NOMO-1 treated with dmso at 0.1 percent for 144 hours (cell line): ENCODE measurements around the gene OBSL1.

ENCODE experiments used
- DNase-seq: peaks from one replicate; lab custom pipeline; 2025; ENCODE audit not compliant: unreplicated experiment; lab: John Stamatoyannopoulos, UW

The OBSL1 gene

DNA sequence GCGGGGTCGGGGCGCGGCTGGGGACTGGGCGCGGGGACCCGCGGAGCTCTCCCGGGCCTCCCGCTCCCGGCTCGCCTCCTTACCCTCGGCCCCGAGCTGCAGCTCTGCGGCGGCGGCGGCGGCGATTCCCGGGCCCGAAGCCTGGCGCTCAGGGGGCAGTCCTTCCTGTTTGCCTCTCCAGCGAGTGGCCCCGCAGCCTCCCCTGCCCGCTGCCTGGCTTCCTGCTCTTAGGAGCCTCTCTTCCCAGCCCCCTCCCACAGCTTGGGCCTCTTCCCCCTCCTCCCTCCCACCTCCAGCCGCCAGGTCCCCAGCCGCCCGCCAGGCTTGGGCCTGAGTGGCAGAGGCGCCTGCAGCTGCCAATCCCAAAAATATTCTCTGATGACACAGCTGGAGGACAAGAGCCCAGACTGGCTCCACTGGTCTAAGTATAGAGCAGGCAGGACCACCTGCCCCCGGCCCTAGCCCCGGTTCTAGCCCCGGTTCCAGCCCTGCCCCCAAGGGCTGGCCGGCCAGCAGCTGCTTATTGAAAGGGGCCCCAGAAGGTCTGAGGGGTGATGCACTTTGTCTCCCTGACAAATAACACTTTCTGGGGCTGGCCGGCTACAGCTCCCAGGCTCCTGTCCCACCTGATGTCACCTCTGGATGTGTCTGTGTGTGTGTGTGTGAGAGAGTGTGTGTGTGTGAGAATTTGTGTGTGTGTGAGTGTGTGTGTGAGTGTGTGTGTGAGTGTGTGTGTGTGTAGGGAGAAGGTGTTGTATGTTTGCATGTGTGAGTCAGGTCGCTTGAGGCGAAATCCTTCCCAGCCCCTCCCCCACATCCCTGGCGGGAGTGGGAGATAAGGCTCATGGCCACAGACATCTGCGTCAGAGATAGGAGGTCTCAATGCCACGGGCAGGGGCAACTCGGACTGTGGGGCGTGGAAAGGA lies at the start of gene OBSL1:
Gene OBSL1, minus strand, starts transcription at position 229 of the 926 bp plus-strand sequence. CDS start 307 bp downstream, outside the sequence.
- DNase-seq, result peak; percentile 27

DNA sequence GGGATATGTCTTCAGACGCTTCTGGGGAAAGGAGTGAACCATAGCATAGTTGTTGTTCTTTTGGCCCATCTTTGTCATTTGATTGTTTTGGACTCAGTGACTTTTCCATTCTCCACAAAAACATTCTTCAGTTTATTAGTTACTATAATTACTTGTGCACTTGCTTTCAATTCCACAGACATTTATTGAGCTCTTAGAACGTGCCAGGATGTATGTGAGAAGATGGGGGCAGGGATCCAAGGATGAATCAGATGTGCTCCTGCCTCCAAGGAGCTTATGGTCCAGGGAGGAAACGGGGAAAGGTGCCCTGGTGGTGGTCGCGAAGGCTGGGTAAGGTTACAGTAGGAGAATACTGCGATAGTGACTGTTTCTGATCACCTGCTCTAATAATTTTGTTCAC lies 49.2 kb upstream of the OBSL1 start:
- DNase-seq, result no peak

GRCh38 chr2:219619235-219619634 lies 47.9 kb upstream of the OBSL1 start:
- no peak for DNase-seq

DNA sequence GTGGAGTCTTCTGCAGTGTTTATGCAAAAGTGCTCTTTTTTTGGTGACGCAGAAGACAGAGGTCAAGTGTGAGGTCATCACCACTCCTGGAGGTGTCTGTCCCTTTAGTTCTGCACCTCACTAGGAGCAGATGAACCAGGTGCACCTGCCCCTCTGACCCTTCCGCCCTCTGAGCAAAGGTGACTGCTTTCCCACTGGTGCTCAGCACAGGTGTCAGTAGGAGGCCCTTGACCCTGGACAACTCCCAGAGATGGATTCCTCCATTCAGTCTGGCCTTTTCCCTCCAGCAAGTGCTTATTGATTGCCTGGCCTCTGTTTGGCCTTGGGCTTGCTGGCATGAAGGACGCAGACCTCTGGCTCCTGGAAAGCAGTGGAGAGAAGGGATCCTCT lies 47.4 kb upstream of the OBSL1 start:
- DNase-seq, result no peak

GRCh38 chr2:219616550-219616949 lies 45.2 kb upstream of the OBSL1 start:
- DNase-seq, result no peak

GRCh38 chr2:219615894-219616293 lies 44.6 kb upstream of the OBSL1 start:
- DNase-seq, result no peak

- DNase-seq, result no peak
Measured at GRCh38 chr2:219615036-219615435, 43.7 kb upstream of the OBSL1 start.

DNA sequence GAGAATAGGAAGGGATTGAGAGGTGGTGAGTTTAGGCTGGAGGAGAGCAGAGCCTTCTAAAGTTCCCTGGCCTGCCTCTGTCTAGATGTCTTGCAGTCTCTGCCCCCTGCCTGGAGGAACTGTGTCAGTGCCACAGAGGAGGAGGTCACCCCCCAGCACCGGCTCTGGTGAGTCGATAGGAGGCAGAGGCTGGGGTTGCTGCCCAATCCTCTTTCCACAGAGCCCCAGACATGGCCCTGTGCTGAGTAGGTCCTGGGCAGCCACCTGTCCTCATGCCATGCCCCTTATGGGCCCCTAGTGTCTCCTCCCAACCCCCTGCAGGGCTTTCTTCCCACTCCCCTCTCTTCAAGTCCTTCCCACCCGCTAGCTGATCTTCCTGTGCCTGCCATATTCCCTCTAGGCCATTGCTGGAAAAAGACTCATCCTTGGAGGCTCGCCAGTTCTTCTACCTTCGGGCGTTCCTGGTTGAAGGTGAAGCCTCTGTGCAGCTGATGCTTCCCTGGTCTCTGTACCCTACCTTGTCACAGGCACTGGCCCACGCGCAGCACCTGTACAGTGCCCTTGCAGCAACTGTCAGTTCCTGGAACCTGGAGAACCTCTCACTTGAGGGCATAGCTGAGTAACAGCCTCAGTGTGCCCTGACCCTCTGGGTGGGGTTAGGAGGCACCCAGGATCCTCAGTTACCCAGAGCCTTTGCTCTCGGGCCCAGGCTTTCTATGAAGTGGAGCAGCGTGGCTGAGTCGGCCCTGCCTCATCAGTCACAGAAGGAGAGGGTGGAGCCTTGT lies 42.9 kb upstream of the OBSL1 start:
- no peak for DNase-seq

- DNase-seq, result no peak
Measured at GRCh38 chr2:219613461-219614070, 42.2 kb upstream of the OBSL1 start.

DNA sequence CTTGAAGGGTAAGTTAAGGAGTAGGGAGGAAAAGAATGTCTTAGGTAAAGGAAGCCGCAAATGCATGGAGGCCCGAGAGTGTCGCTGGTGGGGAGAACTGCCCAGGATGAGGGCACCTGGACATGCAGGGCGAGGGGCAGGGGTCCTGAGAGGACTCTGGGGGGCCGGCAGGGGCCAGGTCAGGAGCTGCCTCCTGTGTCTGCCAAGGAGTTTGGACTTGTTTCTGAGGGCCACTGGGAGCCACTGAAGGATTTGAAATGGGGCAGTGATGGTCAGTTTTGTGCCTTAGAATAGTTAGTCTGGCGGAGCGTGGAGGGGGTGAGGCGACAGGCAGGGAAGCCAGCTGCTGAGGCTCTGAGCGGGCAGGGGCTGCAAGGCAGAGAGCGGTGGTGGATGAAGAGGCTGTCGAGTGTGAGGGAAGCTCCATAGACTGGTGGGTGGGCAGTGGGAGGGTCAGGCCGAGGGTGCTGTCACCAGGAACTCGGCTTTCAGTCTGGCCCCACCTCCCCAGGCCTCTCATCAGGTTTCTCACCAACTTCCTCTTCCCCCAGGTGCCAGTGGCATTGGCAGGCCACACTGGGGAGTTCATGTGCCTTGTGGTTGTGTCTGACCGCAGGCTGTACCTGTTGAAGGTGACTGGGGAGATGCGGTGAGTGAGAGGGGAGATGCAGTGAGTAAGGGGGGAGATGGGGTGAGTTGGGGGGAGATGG lies 41.4 kb upstream of the OBSL1 start:
- DNase-seq, result no peak

GRCh38 chr2:219611866-219612576 lies 40.7 kb upstream of the OBSL1 start:
- DNase-seq, result no peak

- no peak for DNase-seq
Measured at GRCh38 chr2:219611306-219611705, 40.0 kb upstream of the OBSL1 start.

GRCh38 chr2:219609149-219609750 lies 37.9 kb upstream of the OBSL1 start:
- DNase-seq, result no peak

- DNase-seq, result no peak
Measured at GRCh38 chr2:219608399-219608964, 37.1 kb upstream of the OBSL1 start.

DNA sequence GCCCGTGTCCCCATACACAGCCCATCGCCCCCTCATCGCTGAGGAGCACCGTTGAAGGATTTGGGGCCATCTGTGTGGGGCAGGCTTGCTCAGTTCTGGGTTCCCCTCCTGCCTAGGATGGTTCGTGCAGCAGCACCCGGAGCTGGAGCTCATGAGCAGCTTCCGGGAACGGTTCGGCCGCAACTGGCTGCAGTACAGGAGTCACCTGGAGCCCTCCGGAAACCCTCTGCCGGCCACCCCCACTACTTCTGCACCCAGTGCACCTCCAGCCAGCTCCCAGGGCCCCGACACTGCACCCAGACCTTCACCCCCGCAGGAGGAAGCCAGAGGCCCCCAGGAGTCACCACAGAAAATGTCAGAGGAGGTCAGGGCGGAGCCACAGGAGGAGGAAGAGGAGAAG lies 36.6 kb upstream of the OBSL1 start:
- DNase-seq, result no peak

DNA sequence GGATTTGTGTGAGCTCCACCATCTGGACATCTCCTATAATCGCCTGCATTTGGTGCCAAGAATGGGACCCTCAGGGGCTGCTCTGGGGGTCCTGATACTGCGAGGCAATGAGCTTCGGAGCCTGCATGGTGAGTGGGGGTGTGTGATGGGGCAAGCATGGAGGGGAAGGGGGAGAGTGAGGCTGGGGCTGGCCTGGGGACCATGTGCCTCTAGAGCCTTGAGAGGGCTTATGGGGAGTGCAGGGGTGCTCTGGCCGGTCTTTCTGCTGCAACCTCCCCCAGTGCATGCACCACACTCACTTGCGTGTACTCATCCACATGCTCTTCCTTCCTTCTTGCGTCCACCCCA lies 34.2 kb upstream of the OBSL1 start:
- DNase-seq, result no peak

DNA sequence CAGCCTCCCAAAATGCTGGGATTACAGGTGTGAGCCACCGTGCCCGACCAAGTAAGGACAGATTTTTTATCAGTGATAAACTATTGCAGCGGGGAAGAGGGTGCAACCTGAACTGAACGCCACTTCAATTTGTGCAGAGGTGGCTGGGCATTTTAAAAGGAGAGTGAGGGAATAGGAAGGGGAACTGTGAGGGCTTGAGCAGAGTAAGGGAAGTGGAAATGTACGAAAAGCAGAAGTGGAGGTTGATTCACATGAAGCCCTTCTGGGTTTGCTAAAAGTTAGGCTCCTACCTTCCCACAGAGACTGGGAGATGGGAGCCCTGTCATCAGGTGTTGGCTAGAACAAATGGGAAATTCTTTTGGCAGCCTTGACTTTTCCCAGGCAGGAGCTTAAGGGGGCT lies 32.4 kb upstream of the OBSL1 start:
- peak; percentile 81 for DNase-seq

DNA sequence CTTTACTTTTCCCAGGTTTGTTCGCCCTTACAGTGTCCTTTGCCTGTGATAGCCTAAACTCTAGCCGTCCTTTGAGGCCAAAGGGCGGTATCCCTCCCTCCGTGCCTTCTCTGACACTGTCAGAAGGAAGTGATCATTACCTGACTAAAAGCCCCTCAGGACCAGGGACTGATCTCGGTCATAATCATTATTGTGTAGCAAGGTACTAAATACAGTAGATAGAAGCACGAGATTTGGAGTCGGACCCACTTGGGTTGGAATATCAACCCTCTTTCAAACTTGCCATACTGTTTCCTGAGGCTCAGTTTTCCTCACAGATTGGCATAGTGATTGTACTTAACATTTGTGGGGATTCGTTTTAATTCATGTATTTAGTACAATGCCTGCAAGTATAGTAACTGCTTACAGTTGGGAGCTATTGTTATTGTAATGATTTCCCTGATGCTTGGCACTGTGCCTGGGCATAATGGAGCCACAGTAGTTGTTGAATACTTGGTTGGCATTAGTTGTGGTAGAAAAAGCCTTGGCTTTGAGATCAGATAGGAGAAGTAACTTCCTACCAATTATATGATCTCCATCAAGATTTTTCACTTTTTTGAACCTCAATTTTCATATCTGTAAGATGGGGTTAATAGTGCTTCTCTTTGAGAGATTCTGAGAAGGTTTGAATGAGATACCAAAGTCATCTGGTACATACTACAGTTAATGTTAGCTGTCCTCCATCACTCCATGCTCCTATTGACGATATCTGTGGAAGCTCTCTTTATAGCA lies 27.2 kb upstream of the OBSL1 start:
- DNase-seq, result no peak
